Erythroblast (primary cell): ENCODE measurements around the gene CLASP1.

ENCODE experiments used
- GATA1 ChIP-seq: IDR thresholded peaks from 2 replicates; pipeline ENCODE4 v1.6.1; 2011; ENCODE audit warnings: low read depth, mild to moderate bottlenecking, control low read depth, low read length, moderate library complexity
- POLR2A ChIP-seq: IDR thresholded peaks from 2 replicates; pipeline ENCODE4 v1.6.1; 2011; ENCODE audit warnings: mild to moderate bottlenecking, low read length

DNA sequence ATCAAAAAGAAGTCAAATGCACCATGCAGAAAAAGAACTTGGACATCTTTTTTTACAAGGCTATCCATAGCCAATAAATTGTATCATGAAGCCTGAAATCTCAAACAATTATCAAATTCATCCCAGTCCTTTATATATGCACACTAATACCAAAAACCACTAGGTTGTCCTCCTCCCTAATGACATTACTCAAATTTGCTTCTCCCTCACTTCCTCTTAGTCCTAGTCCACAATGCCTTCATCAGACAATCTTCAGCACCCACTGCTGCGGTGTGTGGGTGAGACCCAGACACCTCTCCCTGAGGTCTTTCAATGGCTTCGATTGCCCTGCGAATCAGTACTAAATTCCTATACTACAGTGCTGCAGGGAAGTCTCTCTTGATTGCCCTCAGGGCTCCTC lies 58.1 kb downstream of the CLASP1 start:
- TF ChIP-seq POLR2A (no peak), GATA1 (no peak)
